ENCODE measurements around the gene AMN1. TPM values are rescaled to one million over a fixed set of nuclear protein-coding genes. Genes with fewer than 3 reads are reported as not detected.

Gene AMN1
- total and polyA plus RNA-seq, 2 of the 13 experiments (the other 11 are each of a cell fraction or from before 2014, with no cell fraction given) = 7.5 to 26.5 TPM

GRCh38 chr12:31749024-31749704 lies 20.3 kb upstream of the AMN1 start (continued):
- TF ChIP-seq MAF1 (CRISPR knock-in tag; IDR thresholded peaks at IDR 0.05; ENCODE audit: borderline replicate concordance) = peak; percentile 22; the same call in 1 of the 2 replicates
- TF ChIP-seq ATM (IDR thresholded peaks at IDR 0.05; ENCODE audit: borderline replicate concordance) = peak; percentile 67; the same call in 1 of the 2 replicates
- TF ChIP-seq MTA1 (CRISPR knock-in tag; IDR thresholded peaks at IDR 0.05; ENCODE audit: borderline replicate concordance) = peak; percentile 36; the same call in 1 of the 2 replicates
- TF ChIP-seq SP2 (CRISPR knock-in tag; IDR thresholded peaks at IDR 0.05) = no peak
- TF ChIP-seq NR2F2 (IDR thresholded peaks at IDR 0.05; ENCODE audit: borderline replicate concordance, low read depth) = peak; percentile 87
- TF ChIP-seq NFE2L2 (IDR thresholded peaks at IDR 0.05; ENCODE audit: low read length) = peak; percentile 99
- TF ChIP-seq MIER3 (CRISPR knock-in tag; IDR thresholded peaks at IDR 0.05; ENCODE audit: borderline replicate concordance) = peak; percentile 96; the same call in 1 of the 2 replicates
- peak; percentile 86; the same call in 1 of the 2 replicates for TF ChIP-seq CCDC6 (CRISPR knock-in tag; IDR thresholded peaks at IDR 0.05)
- TF ChIP-seq HCFC1 (IDR thresholded peaks at IDR 0.05; ENCODE audit: low read depth, low read length) = no peak
- no peak for TF ChIP-seq RBFOX2 (IDR thresholded peaks at IDR 0.05; ENCODE audit: low read depth, low read length)
- no peak for TF ChIP-seq ZFP82 (CRISPR knock-in tag; IDR thresholded peaks at IDR 0.05; ENCODE audit: borderline replicate concordance)
- no peak for TF ChIP-seq ZBTB1 (CRISPR knock-in tag; IDR thresholded peaks at IDR 0.05; ENCODE audit: borderline replicate concordance)
- TF ChIP-seq THRA (CRISPR knock-in tag; IDR thresholded peaks at IDR 0.05; ENCODE audit: borderline replicate concordance) = peak; percentile 89; the same call in 1 of the 2 replicates
- TF ChIP-seq ZNF530 (CRISPR knock-in tag; IDR thresholded peaks at IDR 0.05; ENCODE audit: low read depth) = no peak
- peak; percentile 35; the same call in 1 of the 2 replicates for TF ChIP-seq ZNF460 (CRISPR knock-in tag; IDR thresholded peaks at IDR 0.05; ENCODE audit: borderline replicate concordance)
- no peak for TF ChIP-seq NRL (CRISPR knock-in tag; IDR thresholded peaks at IDR 0.05; ENCODE audit: borderline replicate concordance)
- no peak for TF ChIP-seq ZNF343 (CRISPR knock-in tag; IDR thresholded peaks at IDR 0.05)
- no peak for TF ChIP-seq ZNF737 (CRISPR knock-in tag; IDR thresholded peaks at IDR 0.05; ENCODE audit: borderline replicate concordance)
- peak; percentile 90; the same call in 1 of the 2 replicates for TF ChIP-seq SSRP1 (CRISPR knock-in tag; IDR thresholded peaks at IDR 0.05)
- peak; percentile 98 for TF ChIP-seq FOXJ3 (CRISPR knock-in tag; IDR thresholded peaks at IDR 0.05; ENCODE audit: borderline replicate concordance)
- TF ChIP-seq ZNF282 (IDR thresholded peaks at IDR 0.05; ENCODE audit: partially characterized antibody) = peak; percentile 70
- no peak for TF ChIP-seq ZBTB46 (CRISPR knock-in tag; IDR thresholded peaks at IDR 0.05; ENCODE audit: borderline replicate concordance)
- no peak for TF ChIP-seq NFIB (CRISPR knock-in tag; IDR thresholded peaks at IDR 0.05; ENCODE audit: borderline replicate concordance)
- peak in 1 of 2 experiments; percentile 14; a peak in 1 of 4 replicates for TF ChIP-seq REST (IDR thresholded peaks at IDR 0.05; ENCODE audit: borderline replicate concordance in 1 of 2, low read depth in 1 of 2, low read length in 2 of 2)

All from HepG2 (cell line).